ENCODE results near the gene LEF1.

LEF1 gene

GRCh38 chr4:108037884-108038283 is 130.8 kb downstream of the LEF1 start:
- H3K27ac ChIP-seq (ENCODE audit: low read length), result no peak overlapping the region
- H3K36me3 ChIP-seq (ENCODE audit: insufficient read depth, low read depth, low read length), result peaks cover 30% of the 10 kb centered on the region
- no peak overlapping the region for H3K4me3 ChIP-seq (ENCODE audit: low read length)
- no peaks in the 10 kb centered on the region for H3K27me3 ChIP-seq (ENCODE audit: insufficient read depth, low read length)
- no peaks in the 10 kb centered on the region for H3K9me3 ChIP-seq (ENCODE audit: insufficient read depth, low read depth, low read length)
- H3K4me1 ChIP-seq (ENCODE audit: insufficient read depth, low read length), result no peaks in the 10 kb centered on the region
- H3K9ac ChIP-seq (ENCODE audit: low read depth, low read length), result no peak overlapping the region

DNA sequence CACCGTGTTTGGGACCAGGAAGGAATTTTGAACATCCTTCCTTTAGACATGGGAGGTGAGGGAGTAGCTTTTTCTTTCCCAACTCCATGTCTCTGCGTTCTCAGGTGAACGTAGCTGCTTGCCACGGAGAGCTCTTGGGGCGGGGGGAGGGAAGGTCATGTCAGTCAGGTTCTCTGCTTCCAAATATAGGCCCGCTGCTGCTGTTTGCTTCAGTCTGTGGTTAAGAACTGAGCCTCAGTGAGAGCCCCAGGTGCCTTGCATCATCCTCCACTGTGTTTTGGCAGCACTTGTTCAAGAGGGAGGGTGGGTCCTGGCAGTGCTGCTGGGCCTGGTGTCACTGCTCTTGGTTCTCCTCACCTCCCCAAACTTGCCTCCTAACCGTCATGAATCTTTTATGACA is 132.5 kb downstream of the LEF1 start:
- Histone ChIP-seq H3K27ac (ENCODE audit: low read length) (no peak overlapping the region), H3K27me3 (ENCODE audit: insufficient read depth, low read length) (no peaks in the 10 kb centered on the region), H3K4me3 (ENCODE audit: low read length) (no peak overlapping the region), H3K9ac (ENCODE audit: low read depth, low read length) (no peak overlapping the region), H3K4me1 (ENCODE audit: insufficient read depth, low read length) (no peaks in the 10 kb centered on the region), H3K9me3 (ENCODE audit: insufficient read depth, low read depth, low read length) (no peaks in the 10 kb centered on the region), H3K36me3 (ENCODE audit: insufficient read depth, low read depth, low read length) (peaks cover 35% of the 10 kb centered on the region)

GRCh38 chr4:108035691-108036090 is 133.0 kb downstream of the LEF1 start:
- Histone ChIP-seq H3K27me3 (ENCODE audit: insufficient read depth, low read length) (no peaks in the 10 kb centered on the region), H3K4me3 (ENCODE audit: low read length) (no peak overlapping the region), H3K27ac (ENCODE audit: low read length) (no peak overlapping the region), H3K9ac (ENCODE audit: low read depth, low read length) (no peak overlapping the region), H3K9me3 (ENCODE audit: insufficient read depth, low read depth, low read length) (no peaks in the 10 kb centered on the region), H3K4me1 (ENCODE audit: insufficient read depth, low read length) (no peaks in the 10 kb centered on the region), H3K36me3 (ENCODE audit: insufficient read depth, low read depth, low read length) (peaks cover 36% of the 10 kb centered on the region)

DNA sequence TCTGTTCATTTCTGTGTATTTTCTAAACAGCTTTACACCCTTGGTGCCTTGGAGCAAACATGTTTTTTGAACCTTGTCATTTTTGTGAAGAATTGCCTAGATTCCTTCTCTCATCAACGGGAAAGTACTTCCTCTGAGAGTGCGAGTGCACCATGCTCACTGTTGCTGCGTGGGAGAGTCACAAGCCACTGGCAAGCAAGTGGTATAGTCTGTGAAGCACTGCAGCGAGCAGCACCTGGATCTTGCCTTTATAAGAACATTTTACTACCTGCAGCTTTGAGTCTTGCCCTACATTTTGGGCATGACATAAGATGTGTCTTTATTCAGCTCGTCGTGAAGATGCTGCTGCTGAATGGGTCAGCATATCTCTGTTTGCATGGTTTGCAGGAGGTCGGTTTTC is 134.2 kb downstream of the LEF1 start:
- H3K9ac ChIP-seq (ENCODE audit: low read depth, low read length), result no peak overlapping the region
- no peak overlapping the region for H3K27ac ChIP-seq (ENCODE audit: low read length)
- H3K27me3 ChIP-seq (ENCODE audit: insufficient read depth, low read length), result no peaks in the 10 kb centered on the region
- H3K4me3 ChIP-seq (ENCODE audit: low read length), result no peak overlapping the region
- peaks cover 36% of the 10 kb centered on the region for H3K36me3 ChIP-seq (ENCODE audit: insufficient read depth, low read depth, low read length)
- no peaks in the 10 kb centered on the region for H3K9me3 ChIP-seq (ENCODE audit: insufficient read depth, low read depth, low read length)
- H3K4me1 ChIP-seq (ENCODE audit: insufficient read depth, low read length), result no peaks in the 10 kb centered on the region

GRCh38 chr4:108033348-108033747 is 135.4 kb downstream of the LEF1 start:
- no peaks in the 10 kb centered on the region for H3K27me3 ChIP-seq (ENCODE audit: insufficient read depth, low read length)
- H3K27ac ChIP-seq (ENCODE audit: low read length), result no peak overlapping the region
- no peaks in the 10 kb centered on the region for H3K9me3 ChIP-seq (ENCODE audit: insufficient read depth, low read depth, low read length)
- H3K36me3 ChIP-seq (ENCODE audit: insufficient read depth, low read depth, low read length), result peaks cover 46% of the 10 kb centered on the region
- no peak overlapping the region for H3K9ac ChIP-seq (ENCODE audit: low read depth, low read length)
- no peak overlapping the region for H3K4me3 ChIP-seq (ENCODE audit: low read length)
- H3K4me1 ChIP-seq (ENCODE audit: insufficient read depth, low read length), result no peaks in the 10 kb centered on the region

DNA sequence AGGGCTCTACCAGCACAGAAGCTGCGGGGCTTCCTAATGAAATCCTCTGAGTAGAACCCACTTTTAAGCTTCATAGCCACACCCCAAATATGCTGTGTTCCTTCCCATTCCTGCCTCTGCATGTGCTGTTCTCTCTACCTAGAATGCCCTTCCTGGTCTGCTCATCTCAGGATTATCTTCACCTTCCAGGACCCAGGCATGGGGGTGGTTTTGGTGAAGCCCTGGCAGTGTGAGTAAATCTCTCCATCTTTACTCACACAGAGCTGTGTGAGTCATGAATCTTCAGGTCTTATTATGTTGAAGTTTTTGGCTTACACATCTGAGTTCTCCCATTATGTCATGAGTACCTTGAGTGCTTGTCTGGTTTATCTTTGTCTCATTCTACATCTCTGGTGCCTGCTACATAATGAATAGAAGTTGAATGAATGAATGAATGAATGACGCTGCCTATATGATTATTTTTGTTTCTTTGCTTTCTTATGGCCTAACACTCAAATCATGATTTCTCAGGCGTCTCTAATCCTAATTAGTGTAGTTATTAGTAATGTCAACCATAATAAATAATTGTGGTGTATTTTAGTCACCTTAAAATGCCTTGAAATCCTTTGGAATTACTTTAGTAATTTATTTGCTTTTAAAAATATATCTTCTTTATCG is 137.2 kb downstream of the LEF1 start:
- no peaks in the 10 kb centered on the region for H3K27me3 ChIP-seq (ENCODE audit: insufficient read depth, low read length)
- no peak overlapping the region for H3K9ac ChIP-seq (ENCODE audit: low read depth, low read length)
- H3K27ac ChIP-seq (ENCODE audit: low read length), result no peak overlapping the region
- no peak overlapping the region for H3K4me3 ChIP-seq (ENCODE audit: low read length)
- peaks cover 57% of the 10 kb centered on the region for H3K36me3 ChIP-seq (ENCODE audit: insufficient read depth, low read depth, low read length)
- no peaks in the 10 kb centered on the region for H3K4me1 ChIP-seq (ENCODE audit: insufficient read depth, low read length)
- H3K9me3 ChIP-seq (ENCODE audit: insufficient read depth, low read depth, low read length), result no peaks in the 10 kb centered on the region

DNA sequence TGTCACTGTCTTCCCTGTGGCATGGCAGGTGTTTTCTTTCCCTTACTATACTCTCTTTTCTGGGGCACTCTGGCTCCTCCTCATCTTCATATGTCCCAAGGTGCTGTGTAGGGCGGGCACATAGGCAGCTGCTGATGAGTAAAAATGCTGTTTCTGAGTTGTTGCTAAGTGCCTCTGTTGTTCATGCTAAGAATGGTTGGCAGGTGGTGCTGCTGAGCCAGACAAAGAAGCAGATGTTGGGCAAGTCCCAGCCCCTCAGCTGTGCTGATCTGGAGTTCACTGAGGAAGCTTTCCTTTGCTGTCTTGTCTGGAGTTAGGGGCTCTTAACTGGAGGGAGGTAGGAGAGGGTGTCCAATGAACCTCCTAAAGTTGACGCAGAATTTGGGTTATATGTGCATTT is 138.4 kb downstream of the LEF1 start:
- peaks cover 52% of the 10 kb centered on the region for H3K36me3 ChIP-seq (ENCODE audit: insufficient read depth, low read depth, low read length)
- H3K9me3 ChIP-seq (ENCODE audit: insufficient read depth, low read depth, low read length), result no peaks in the 10 kb centered on the region
- no peaks in the 10 kb centered on the region for H3K27me3 ChIP-seq (ENCODE audit: insufficient read depth, low read length)
- no peak overlapping the region for H3K4me3 ChIP-seq (ENCODE audit: low read length)
- no peaks in the 10 kb centered on the region for H3K4me1 ChIP-seq (ENCODE audit: insufficient read depth, low read length)
- H3K27ac ChIP-seq (ENCODE audit: low read length), result no peak overlapping the region
- no peak overlapping the region for H3K9ac ChIP-seq (ENCODE audit: low read depth, low read length)

GRCh38 chr4:108029731-108030130 is 139.0 kb downstream of the LEF1 start:
- Histone ChIP-seq H3K4me3 (ENCODE audit: low read length) (no peak overlapping the region), H3K36me3 (ENCODE audit: insufficient read depth, low read depth, low read length) (peaks cover 52% of the 10 kb centered on the region), H3K27me3 (ENCODE audit: insufficient read depth, low read length) (no peaks in the 10 kb centered on the region), H3K9ac (ENCODE audit: low read depth, low read length) (no peak overlapping the region), H3K4me1 (ENCODE audit: insufficient read depth, low read length) (no peaks in the 10 kb centered on the region), H3K27ac (ENCODE audit: low read length) (no peak overlapping the region), H3K9me3 (ENCODE audit: insufficient read depth, low read depth, low read length) (no peaks in the 10 kb centered on the region)

DNA sequence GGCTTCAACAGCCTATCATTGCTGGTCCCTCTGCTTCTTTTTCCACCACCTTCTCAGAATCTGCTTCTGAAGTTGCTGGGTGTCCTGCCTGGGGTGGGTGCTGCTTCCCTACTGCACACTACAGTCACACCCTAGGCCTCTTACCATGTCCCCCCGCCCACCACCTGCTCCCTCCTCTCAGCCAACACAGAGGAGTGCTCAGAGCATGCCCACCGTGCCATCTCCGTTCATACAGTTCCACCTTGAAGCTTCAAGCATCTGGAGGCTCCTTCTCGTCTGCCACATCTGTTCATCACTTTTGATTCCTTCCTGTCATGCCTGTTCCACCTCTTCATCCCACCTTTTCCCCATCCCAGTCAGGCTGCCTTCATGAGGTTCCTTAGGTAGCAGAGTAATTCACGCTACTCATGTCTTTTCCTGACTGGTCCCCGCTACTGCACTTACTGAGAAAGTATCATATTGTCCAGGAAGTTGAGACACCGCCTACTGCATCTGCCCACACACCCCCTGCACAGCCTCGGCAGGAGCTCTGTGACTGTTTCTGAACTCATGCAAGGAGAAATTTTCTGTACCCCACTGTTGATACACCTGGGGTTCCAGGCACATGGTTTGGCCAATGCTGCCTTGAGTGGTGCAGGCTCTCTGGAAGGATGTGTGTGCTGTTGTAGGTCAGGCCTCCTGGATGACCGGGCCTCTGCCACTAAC is 139.6 kb downstream of the LEF1 start:
- H3K4me3 ChIP-seq (ENCODE audit: low read length), result no peak overlapping the region
- H3K4me1 ChIP-seq (ENCODE audit: insufficient read depth, low read length), result no peaks in the 10 kb centered on the region
- no peaks in the 10 kb centered on the region for H3K27me3 ChIP-seq (ENCODE audit: insufficient read depth, low read length)
- H3K9ac ChIP-seq (ENCODE audit: low read depth, low read length), result no peak overlapping the region
- peaks cover 52% of the 10 kb centered on the region for H3K36me3 ChIP-seq (ENCODE audit: insufficient read depth, low read depth, low read length)
- no peak overlapping the region for H3K27ac ChIP-seq (ENCODE audit: low read length)
- H3K9me3 ChIP-seq (ENCODE audit: insufficient read depth, low read depth, low read length), result no peaks in the 10 kb centered on the region

DNA sequence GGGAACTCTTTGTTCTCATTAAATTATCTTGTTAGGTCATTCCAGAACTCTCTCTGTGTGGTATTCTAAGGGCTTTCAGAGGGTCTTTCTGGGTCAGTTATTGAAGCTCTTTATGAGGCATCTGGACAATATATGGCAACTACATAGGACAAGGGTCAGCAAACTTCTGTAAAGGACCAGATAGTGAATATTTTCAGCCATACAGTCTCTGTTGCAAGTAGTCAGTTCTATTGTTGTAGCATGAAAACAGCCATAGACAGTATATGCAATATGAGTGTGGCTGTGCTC is 143.9 kb downstream of the LEF1 start:
- Histone ChIP-seq H3K27ac (ENCODE audit: low read length) (no peak overlapping the region), H3K4me1 (ENCODE audit: insufficient read depth, low read length) (no peaks in the 10 kb centered on the region), H3K9me3 (ENCODE audit: insufficient read depth, low read depth, low read length) (no peaks in the 10 kb centered on the region), H3K27me3 (ENCODE audit: insufficient read depth, low read length) (no peaks in the 10 kb centered on the region), H3K4me3 (ENCODE audit: low read length) (no peak overlapping the region), H3K36me3 (ENCODE audit: insufficient read depth, low read depth, low read length) (peaks cover 67% of the 10 kb centered on the region), H3K9ac (ENCODE audit: low read depth, low read length) (no peak overlapping the region)

- no peaks in the 10 kb centered on the region for H3K27me3 ChIP-seq (ENCODE audit: insufficient read depth, low read length)
- no peaks in the 10 kb centered on the region for H3K4me1 ChIP-seq (ENCODE audit: insufficient read depth, low read length)
- no peaks in the 10 kb centered on the region for H3K9me3 ChIP-seq (ENCODE audit: insufficient read depth, low read depth, low read length)
- H3K36me3 ChIP-seq (ENCODE audit: insufficient read depth, low read depth, low read length), result peaks cover 71% of the 10 kb centered on the region
- no peak overlapping the region for H3K9ac ChIP-seq (ENCODE audit: low read depth, low read length)
- H3K4me3 ChIP-seq (ENCODE audit: low read length), result no peak overlapping the region
- H3K27ac ChIP-seq (ENCODE audit: low read length), result no peak overlapping the region
These were observed 144.5 kb downstream of the LEF1 start for GRCh38 chr4:108024085-108024877.

DNA sequence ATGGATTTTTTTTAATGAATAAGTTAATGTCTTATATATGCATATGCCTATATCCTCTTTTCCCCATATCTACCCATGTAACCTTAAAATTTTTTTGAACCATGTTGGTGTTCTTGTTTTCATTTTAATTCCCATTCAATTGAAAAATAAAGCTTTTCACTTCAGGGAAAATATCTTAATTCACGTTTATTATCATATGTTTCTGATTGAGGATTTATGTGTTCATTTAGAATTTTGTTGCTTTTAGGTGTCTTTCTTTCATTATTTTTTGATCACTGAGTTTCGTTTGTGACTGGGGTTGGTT is 149.9 kb downstream of the LEF1 start:
- peaks cover 63% of the 10 kb centered on the region for H3K36me3 ChIP-seq (ENCODE audit: insufficient read depth, low read depth, low read length)
- H3K4me1 ChIP-seq (ENCODE audit: insufficient read depth, low read length), result no peaks in the 10 kb centered on the region
- H3K9me3 ChIP-seq (ENCODE audit: insufficient read depth, low read depth, low read length), result no peaks in the 10 kb centered on the region
- H3K4me3 ChIP-seq (ENCODE audit: low read length), result no peak overlapping the region
- no peak overlapping the region for H3K9ac ChIP-seq (ENCODE audit: low read depth, low read length)
- H3K27ac ChIP-seq (ENCODE audit: low read length), result no peak overlapping the region
- H3K27me3 ChIP-seq (ENCODE audit: insufficient read depth, low read length), result no peaks in the 10 kb centered on the region
